Cardiac muscle cell (in vitro differentiated cells and primary cell): ENCODE results near the gene MINK1. TPM values are rescaled to one million over a fixed set of nuclear protein-coding genes. Genes with fewer than 3 reads are reported as not detected.
A peak's percentile ranks its signal among the peaks of the same experiment; 100 is the strongest.
"Not testable (repeated sequence)": the region's sequence is repeated elsewhere in the genome, so short reads cannot be mapped to it uniquely, and the experiment has no call there.

Source experiments
- DNase-seq, 2 donors: peaks; one replicate each; pipeline versions ENCODE4 v3.0.0 to v3.0.0-alpha.2; 2010 to 2017; ENCODE audit warnings: low read depth in 1 of 2, low spot score in 1 of 2
- H3K27ac ChIP-seq: fragments of 200-600 bp; sonication (generic); 2 replicates; pipeline ENCODE4 v1.5.1; 2016
- H3K27me3 ChIP-seq: fragments of 200-600 bp; sonication (generic); 2 replicates; pipeline ENCODE4 v1.6.0; 2016; ENCODE audit warnings: control low read depth
- H3K36me3 ChIP-seq: fragments of 200-600 bp; sonication (generic); 2 replicates; pipeline ENCODE4 v1.5.1; 2016; ENCODE audit warnings: control low read depth
- H3K4me1 ChIP-seq: fragments of 200-600 bp; sonication (generic); 2 replicates; pipeline ENCODE4 v1.8.1; 2017; ENCODE audit warnings: low read depth, mild to moderate bottlenecking, mixed run types
- H3K4me3 ChIP-seq: fragments of 200-600 bp; sonication (generic); 2 replicates; pipeline ENCODE4 v1.5.1; 2016; ENCODE audit warnings: mild to moderate bottlenecking
- H3K9me3 ChIP-seq: fragments of 200-600 bp; sonication (generic); 2 replicates; pipeline ENCODE4 v1.5.1; 2017; ENCODE audit warnings: low read depth, mild to moderate bottlenecking, control low read depth
- polyA plus RNA-seq: library from polyadenylated mRNA; unstranded; fragments of >200 nt; fragmentation: Nextera tagmentation; extraction: Ambion mirVana; gene quantifications from 2 replicates; pipeline ENCODE4 v1.2.1, GENCODE V29; 2016
- total RNA-seq: library from RNA; depleted of rRNA; stranded (reverse); fragments of >200 nt; gene quantifications from 2 replicates; pipeline ENCODE4 v1.2.3, GENCODE V29; 2016
- TF ChIP-seq, protein P1 (sequence below): IDR thresholded peaks from 2 replicates; pipeline ENCODE4 v1.5.1; 2012; ENCODE audit warnings: low read depth, mild to moderate bottlenecking, low read length

MINK1 gene
- total and polyA plus RNA-seq, 2 experiments from 2014 or later, result 27.1 to 47.7 TPM

DNA sequence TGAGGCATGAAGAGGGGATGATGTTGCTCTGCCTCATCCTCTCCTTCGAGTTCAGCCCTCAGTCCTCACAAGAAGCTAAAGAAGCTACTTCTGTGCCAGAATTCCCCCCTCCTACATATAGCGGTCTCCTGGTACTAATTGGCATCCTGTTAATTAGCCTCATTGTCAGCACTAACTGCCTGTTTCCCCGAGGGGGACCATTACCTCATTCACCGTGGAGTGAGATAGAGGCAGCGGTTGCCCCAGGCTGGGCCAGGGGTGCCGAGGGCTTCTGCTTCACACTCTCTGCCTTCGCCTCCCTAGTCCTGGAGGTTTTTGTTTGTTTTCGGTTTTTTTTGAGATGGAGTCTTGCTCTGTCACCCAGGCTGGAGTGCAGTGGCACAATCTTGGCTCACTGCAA lies 5.7 kb upstream of the MINK1 start:
- Histone ChIP-seq H3K36me3 (no peaks in the 10 kb centered on the region), H3K4me1 (no peaks in the 10 kb centered on the region), H3K4me3 (no peak overlapping the region), H3K9me3 (no peaks in the 10 kb centered on the region), H3K27ac (no peak overlapping the region), H3K27me3 (no peaks in the 10 kb centered on the region)
- DNase-seq, result no peak
- TF ChIP-seq, protein P1, sequence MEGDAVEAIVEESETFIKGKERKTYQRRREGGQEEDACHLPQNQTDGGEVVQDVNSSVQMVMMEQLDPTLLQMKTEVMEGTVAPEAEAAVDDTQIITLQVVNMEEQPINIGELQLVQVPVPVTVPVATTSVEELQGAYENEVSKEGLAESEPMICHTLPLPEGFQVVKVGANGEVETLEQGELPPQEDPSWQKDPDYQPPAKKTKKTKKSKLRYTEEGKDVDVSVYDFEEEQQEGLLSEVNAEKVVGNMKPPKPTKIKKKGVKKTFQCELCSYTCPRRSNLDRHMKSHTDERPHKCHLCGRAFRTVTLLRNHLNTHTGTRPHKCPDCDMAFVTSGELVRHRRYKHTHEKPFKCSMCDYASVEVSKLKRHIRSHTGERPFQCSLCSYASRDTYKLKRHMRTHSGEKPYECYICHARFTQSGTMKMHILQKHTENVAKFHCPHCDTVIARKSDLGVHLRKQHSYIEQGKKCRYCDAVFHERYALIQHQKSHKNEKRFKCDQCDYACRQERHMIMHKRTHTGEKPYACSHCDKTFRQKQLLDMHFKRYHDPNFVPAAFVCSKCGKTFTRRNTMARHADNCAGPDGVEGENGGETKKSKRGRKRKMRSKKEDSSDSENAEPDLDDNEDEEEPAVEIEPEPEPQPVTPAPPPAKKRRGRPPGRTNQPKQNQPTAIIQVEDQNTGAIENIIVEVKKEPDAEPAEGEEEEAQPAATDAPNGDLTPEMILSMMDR, result no peak

GRCh38 chr17:4832829-4833177 lies 337 bp upstream of the MINK1 start:
- peak overlapping the region; percentile 82 for H3K4me3 ChIP-seq
- H3K4me1 ChIP-seq, H3K27me3 ChIP-seq, H3K36me3 ChIP-seq, DNase-seq, H3K9me3 ChIP-seq: not testable (repeated sequence)
- H3K27ac ChIP-seq, result peak overlapping the region; percentile 51

GRCh38 chr17:4833941-4834680 lies 971 bp downstream of the MINK1 start:
- Histone ChIP-seq H3K36me3 (no peaks in the 10 kb centered on the region), H3K27me3 (no peaks in the 10 kb centered on the region), H3K9me3 (no peaks in the 10 kb centered on the region), H3K4me3 (peak overlapping the region; percentile 82), H3K4me1 (peaks cover 20% of the 10 kb centered on the region), H3K27ac (peak overlapping the region; percentile 55)
- peak; percentile 53 to 58 for DNase-seq
- TF ChIP-seq, protein P1, result no peak

- H3K36me3 ChIP-seq, result no peaks in the 10 kb centered on the region
- no peak overlapping the region for H3K27ac ChIP-seq
- no peak for DNase-seq
- H3K4me1 ChIP-seq, result peaks cover 20% of the 10 kb centered on the region
- no peak overlapping the region for H3K4me3 ChIP-seq
- TF ChIP-seq, protein P1, result no peak
- H3K9me3 ChIP-seq, result no peaks in the 10 kb centered on the region
- H3K27me3 ChIP-seq, result no peaks in the 10 kb centered on the region
These were observed 1.5 kb downstream of the MINK1 start for GRCh38 chr17:4834681-4835020.

- TF ChIP-seq, protein P1, result no peak
- Histone ChIP-seq H3K27ac (no peak overlapping the region), H3K9me3 (no peaks in the 10 kb centered on the region), H3K27me3 (no peaks in the 10 kb centered on the region), H3K4me1 (peaks cover 26% of the 10 kb centered on the region), H3K36me3 (no peaks in the 10 kb centered on the region), H3K4me3 (no peak overlapping the region)
- DNase-seq, result no peak
These were observed 3.1 kb downstream of the MINK1 start for GRCh38 chr17:4836221-4836620.

GRCh38 chr17:4837471-4838308 lies 4.5 kb downstream of the MINK1 start:
- Histone ChIP-seq H3K27me3 (no peaks in the 10 kb centered on the region), H3K4me3 (no peak overlapping the region), H3K4me1 (peaks cover 26% of the 10 kb centered on the region), H3K27ac (peak overlapping the region; percentile 70), H3K36me3 (no peaks in the 10 kb centered on the region), H3K9me3 (no peaks in the 10 kb centered on the region)
- TF ChIP-seq, protein P1, result no peak
- DNase-seq, result no peak
